ENCODE measurements around the gene OR8G1. TPM values are rescaled to one million over a fixed set of nuclear protein-coding genes. Genes with fewer than 3 reads are reported as not detected.

OR8G1 gene
- total RNA-seq, 1 donor from 2014 or later = not detected

DNA sequence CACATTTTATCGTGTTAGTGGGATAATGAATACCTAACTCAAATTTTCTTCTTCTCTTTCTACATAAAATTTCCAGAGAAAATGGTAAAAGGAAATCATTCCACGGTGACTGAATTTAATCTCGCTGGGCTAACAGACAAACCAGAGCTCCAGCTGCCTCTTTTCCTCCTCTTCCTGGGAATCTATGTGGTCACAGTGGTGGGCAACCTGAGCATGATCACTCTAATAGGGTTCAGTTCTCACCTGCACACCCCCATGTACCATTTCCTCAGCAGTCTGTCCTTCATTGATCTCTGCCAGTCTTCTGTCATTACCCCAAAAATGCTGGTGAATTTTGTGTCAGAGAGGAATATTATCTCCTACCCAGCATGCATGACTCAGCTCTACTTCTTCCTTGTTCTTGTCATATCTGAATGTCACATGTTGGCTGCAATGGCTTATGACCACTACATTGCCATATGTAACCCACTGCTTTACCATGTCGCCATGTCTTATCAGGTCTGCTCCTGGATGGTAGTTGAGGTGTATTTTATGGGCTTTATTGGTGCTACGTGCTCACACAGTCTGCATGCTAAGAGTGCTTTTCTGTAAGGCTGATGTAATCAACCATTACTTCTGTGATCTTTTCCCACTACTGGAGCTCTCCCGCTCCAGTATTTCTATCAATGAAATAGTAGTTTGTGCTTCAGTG lies 33.6 kb upstream of the OR8G1 start:
- Mint-ChIP-seq H3K27ac (no peak overlapping the region), H3K4me3 (no peak overlapping the region), H3K9me3 (no peaks in the 10 kb centered on the region), H3K27me3 (ENCODE audit: low read depth) (peaks cover 5% of the 10 kb centered on the region), H3K4me1 (no peaks in the 10 kb centered on the region), H3K36me3 (no peaks in the 10 kb centered on the region)
- DNase-seq (ENCODE audit: low spot score in 2 of 2, unreplicated experiment in 2 of 2) = no peak
- TF ChIP-seq, protein P1, sequence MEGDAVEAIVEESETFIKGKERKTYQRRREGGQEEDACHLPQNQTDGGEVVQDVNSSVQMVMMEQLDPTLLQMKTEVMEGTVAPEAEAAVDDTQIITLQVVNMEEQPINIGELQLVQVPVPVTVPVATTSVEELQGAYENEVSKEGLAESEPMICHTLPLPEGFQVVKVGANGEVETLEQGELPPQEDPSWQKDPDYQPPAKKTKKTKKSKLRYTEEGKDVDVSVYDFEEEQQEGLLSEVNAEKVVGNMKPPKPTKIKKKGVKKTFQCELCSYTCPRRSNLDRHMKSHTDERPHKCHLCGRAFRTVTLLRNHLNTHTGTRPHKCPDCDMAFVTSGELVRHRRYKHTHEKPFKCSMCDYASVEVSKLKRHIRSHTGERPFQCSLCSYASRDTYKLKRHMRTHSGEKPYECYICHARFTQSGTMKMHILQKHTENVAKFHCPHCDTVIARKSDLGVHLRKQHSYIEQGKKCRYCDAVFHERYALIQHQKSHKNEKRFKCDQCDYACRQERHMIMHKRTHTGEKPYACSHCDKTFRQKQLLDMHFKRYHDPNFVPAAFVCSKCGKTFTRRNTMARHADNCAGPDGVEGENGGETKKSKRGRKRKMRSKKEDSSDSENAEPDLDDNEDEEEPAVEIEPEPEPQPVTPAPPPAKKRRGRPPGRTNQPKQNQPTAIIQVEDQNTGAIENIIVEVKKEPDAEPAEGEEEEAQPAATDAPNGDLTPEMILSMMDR (IDR thresholded peaks at IDR 0.05; ENCODE audit: unreplicated experiment) = no peak

DNA sequence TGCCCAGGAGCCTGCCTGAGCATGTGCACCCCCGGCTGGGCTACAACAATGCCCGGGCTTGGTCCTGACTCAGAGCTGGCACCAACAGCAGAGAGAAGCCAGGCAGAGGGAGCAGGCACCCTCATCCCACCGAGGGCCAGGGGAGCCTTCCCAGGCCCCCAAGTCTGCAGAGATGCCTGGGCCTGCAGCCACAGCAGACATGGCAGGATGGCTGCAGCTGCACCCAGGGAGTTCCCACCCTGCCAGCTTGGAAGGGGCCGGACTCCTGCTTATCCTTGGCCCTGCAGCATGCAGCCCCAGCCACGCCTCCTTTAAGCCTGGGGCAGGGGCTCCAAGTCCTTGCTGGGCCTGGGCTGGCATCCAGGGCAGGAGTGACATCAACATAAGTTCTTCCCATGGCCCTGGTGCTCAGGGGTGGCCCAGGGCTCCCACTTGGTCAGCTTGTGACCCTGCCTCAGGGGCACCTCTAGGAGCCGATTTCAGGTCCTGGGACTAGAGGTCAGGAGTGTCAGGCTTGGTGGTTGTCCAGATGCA lies 31.0 kb upstream of the OR8G1 start:
- no peak for DNase-seq (ENCODE audit: low spot score in 2 of 2, unreplicated experiment in 2 of 2)
- TF ChIP-seq, protein P1 (IDR thresholded peaks at IDR 0.05; ENCODE audit: unreplicated experiment) = no peak
- Mint-ChIP-seq H3K36me3 (no peaks in the 10 kb centered on the region), H3K27ac (no peak overlapping the region), H3K27me3 (ENCODE audit: low read depth) (peaks cover 12% of the 10 kb centered on the region), H3K4me1 (no peaks in the 10 kb centered on the region), H3K9me3 (no peaks in the 10 kb centered on the region), H3K4me3 (no peak overlapping the region)

DNA sequence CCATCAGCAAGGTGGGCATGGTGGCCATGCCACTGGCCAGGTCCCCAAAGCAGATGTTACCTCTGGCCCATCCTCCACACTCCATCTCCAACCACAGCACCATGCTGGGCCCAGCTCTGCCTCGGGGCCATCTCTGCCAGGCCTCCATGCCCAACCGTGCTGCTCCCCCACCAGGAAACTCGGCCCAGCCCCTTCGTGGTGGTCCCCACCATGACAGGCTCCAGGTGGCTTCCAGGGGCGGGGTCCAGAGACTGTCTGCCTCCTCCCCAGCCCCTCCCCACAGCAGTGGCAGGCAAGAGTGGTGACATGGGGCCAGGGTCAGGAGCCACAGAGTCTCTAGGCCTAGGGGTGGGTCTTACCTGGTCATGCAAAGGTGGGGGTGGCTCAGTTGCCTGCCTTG lies 30.5 kb upstream of the OR8G1 start:
- no peaks in the 10 kb centered on the region for H3K36me3 Mint-ChIP-seq
- no peak for DNase-seq (ENCODE audit: low spot score in 2 of 2, unreplicated experiment in 2 of 2)
- H3K27me3 Mint-ChIP-seq (ENCODE audit: low read depth) = peaks cover 15% of the 10 kb centered on the region
- no peak overlapping the region for H3K27ac Mint-ChIP-seq
- TF ChIP-seq, protein P1 (IDR thresholded peaks at IDR 0.05; ENCODE audit: unreplicated experiment) = no peak
- H3K9me3 Mint-ChIP-seq = no peaks in the 10 kb centered on the region
- no peaks in the 10 kb centered on the region for H3K4me1 Mint-ChIP-seq
- no peak overlapping the region for H3K4me3 Mint-ChIP-seq

DNA sequence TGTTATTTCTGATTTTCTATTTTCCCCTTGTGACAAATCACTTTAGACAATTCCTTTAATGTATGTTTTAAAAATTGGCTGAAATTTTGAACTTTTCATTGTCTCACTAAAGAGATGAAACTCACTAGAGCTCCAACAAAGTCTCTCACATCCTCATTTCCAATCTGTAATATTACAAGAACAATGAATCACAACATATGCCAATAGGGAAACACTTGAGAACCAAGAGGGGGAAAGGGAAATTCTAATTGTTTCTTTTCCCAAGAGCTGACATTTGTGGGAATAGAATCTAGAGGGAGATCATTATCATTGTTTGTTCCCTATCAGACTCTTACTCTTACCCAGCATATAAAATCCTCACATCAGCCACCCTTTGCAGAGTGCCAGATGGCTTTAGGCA lies 29.6 kb upstream of the OR8G1 start:
- DNase-seq (ENCODE audit: low spot score in 2 of 2, unreplicated experiment in 2 of 2) = no peak
- no peaks in the 10 kb centered on the region for H3K9me3 Mint-ChIP-seq

DNA sequence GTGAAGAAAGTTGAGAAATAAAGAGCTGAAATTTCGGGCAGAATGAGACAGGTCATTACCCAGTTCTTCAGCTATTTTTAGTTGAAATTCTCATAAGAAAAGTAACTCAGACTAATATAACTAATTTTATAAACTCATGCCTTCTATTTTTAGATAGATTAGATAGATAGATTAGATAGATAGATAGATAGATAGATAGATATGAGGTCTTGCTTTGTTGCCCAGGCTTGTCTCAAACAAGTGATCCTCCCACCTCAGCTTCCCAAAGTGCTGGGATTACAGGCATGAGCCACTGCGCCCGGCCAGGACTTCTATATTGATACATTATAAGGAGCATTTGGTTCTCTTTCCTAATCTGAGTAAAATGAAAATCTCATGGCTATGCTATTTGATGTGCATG lies 26.9 kb upstream of the OR8G1 start:
- H3K36me3 Mint-ChIP-seq = no peaks in the 10 kb centered on the region
- H3K4me1 Mint-ChIP-seq = no peaks in the 10 kb centered on the region
- no peak for DNase-seq (ENCODE audit: low spot score in 2 of 2, unreplicated experiment in 2 of 2)
- H3K27ac Mint-ChIP-seq = no peak overlapping the region
- TF ChIP-seq, protein P1 (IDR thresholded peaks at IDR 0.05; ENCODE audit: unreplicated experiment) = no peak
- no peaks in the 10 kb centered on the region for H3K9me3 Mint-ChIP-seq
- peaks cover 21% of the 10 kb centered on the region for H3K27me3 Mint-ChIP-seq (ENCODE audit: low read depth)
- H3K4me3 Mint-ChIP-seq = no peak overlapping the region

More for the DNA sequence above, 29.6 kb upstream of the OR8G1 start:
- Mint-ChIP-seq H3K4me1 (no peaks in the 10 kb centered on the region), H3K4me3 (no peak overlapping the region), H3K27ac (no peak overlapping the region), H3K27me3 (ENCODE audit: low read depth) (peaks cover 16% of the 10 kb centered on the region), H3K36me3 (no peaks in the 10 kb centered on the region)
- TF ChIP-seq, protein P1 (IDR thresholded peaks at IDR 0.05; ENCODE audit: unreplicated experiment) = no peak
